PFSK-1 (cell line): ENCODE data around the gene TYMP.

Source experiments
- FOXP2 ChIP-seq: optimal IDR thresholded peaks from 2 replicates; pipeline ENCODE3; 2011; ENCODE audit warnings: borderline replicate concordance, control low read depth, inconsistent platforms; ENCODE audit not compliant: insufficient read depth; ENCODE audit errors: extremely low read length, extremely low read depth
- POLR2AphosphoS5 ChIP-seq: IDR thresholded peaks from 2 replicates; pipeline ENCODE4 v1.6.1; 2012; ENCODE audit warnings: low read depth, mild to moderate bottlenecking, control low read depth, low read length, moderate library complexity
- SIN3A ChIP-seq: IDR thresholded peaks from 2 replicates; pipeline ENCODE4 v1.6.1; 2012; ENCODE audit warnings: mild to moderate bottlenecking, low read length, moderate library complexity, borderline replicate concordance; ENCODE audit not compliant: insufficient read depth
- TAF1 ChIP-seq: IDR thresholded peaks from 2 replicates; pipeline ENCODE4 v1.6.1; 2012; ENCODE audit warnings: low read length, control low read depth, borderline replicate concordance; ENCODE audit not compliant: insufficient read depth
- TF ChIP-seq, protein P1 (sequence below), 2 experiments: IDR thresholded peaks; 2 replicates each; pipeline versions ENCODE4 v1.6.1 to v1.8.0; 2011 to 2012; ENCODE audit warnings: low read depth in 2 of 2, low read length in 2 of 2, control low read depth in 1 of 2, inconsistent platforms in 1 of 2, mild to moderate bottlenecking in 1 of 2, moderate library complexity in 1 of 2; ENCODE audit not compliant: insufficient read depth in 1 of 2

Gene TYMP

DNA sequence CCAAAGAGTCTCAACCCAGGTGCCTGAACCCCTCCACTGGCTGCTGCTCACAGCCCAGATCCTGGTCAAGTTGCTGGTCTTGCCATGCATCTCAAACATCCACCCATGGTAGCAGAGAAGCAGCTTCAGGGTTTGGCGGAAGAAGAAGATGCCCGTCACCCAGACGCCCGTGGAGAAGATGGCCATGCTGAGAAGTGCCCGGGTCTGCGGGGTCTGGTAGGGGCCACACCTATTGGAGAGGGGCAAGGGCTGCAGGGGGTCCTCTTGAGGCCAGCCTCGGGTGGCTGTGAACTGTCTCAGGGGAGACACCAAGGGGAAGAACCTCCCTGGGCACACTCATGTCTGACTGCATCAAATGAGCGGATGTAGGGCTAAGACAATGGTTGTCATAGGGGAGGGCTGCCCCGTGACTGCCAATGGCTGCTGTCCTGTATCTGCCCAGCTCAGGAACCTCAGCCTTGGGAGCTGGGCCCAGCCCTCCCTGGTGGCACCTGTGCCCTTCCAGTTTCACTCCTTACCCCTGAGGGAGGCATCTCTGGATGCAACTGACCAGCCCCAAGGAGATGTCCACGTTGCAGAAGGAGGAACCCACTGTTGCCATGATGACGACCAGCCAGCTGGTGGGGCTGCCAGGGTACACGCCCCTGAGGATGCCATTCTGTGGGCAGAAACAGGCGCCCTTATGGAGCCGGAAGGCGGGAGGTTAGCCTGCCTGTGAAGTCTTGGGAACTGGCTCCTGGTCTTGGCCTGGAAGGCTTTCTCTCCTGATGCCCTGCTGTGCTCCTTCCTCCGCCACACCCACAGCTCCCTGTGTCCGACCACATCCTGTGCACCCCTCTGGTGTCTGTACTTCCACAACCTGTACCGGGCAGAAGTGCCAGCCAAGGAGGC lies 47.2 kb upstream of the TYMP start:
- TF ChIP-seq SIN3A (no peak), TAF1 (no peak), POLR2AphosphoS5 (no peak), FOXP2 (no peak)
- TF ChIP-seq, protein P1, sequence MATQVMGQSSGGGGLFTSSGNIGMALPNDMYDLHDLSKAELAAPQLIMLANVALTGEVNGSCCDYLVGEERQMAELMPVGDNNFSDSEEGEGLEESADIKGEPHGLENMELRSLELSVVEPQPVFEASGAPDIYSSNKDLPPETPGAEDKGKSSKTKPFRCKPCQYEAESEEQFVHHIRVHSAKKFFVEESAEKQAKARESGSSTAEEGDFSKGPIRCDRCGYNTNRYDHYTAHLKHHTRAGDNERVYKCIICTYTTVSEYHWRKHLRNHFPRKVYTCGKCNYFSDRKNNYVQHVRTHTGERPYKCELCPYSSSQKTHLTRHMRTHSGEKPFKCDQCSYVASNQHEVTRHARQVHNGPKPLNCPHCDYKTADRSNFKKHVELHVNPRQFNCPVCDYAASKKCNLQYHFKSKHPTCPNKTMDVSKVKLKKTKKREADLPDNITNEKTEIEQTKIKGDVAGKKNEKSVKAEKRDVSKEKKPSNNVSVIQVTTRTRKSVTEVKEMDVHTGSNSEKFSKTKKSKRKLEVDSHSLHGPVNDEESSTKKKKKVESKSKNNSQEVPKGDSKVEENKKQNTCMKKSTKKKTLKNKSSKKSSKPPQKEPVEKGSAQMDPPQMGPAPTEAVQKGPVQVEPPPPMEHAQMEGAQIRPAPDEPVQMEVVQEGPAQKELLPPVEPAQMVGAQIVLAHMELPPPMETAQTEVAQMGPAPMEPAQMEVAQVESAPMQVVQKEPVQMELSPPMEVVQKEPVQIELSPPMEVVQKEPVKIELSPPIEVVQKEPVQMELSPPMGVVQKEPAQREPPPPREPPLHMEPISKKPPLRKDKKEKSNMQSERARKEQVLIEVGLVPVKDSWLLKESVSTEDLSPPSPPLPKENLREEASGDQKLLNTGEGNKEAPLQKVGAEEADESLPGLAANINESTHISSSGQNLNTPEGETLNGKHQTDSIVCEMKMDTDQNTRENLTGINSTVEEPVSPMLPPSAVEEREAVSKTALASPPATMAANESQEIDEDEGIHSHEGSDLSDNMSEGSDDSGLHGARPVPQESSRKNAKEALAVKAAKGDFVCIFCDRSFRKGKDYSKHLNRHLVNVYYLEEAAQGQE (IDR thresholded peaks at IDR 0.05; ENCODE audit: insufficient read depth in 1 of 2, low read depth in 2 of 2, low read length in 2 of 2), result no peak

GRCh38 chr22:50576070-50576469 lies 46.3 kb upstream of the TYMP start:
- no peak for TF ChIP-seq TAF1
- TF ChIP-seq SIN3A, result no peak
- no peak for TF ChIP-seq POLR2AphosphoS5
- no peak for TF ChIP-seq FOXP2
- TF ChIP-seq, protein P1 (IDR thresholded peaks at IDR 0.05; ENCODE audit: insufficient read depth in 1 of 2, low read depth in 2 of 2, low read length in 2 of 2), result no peak

DNA sequence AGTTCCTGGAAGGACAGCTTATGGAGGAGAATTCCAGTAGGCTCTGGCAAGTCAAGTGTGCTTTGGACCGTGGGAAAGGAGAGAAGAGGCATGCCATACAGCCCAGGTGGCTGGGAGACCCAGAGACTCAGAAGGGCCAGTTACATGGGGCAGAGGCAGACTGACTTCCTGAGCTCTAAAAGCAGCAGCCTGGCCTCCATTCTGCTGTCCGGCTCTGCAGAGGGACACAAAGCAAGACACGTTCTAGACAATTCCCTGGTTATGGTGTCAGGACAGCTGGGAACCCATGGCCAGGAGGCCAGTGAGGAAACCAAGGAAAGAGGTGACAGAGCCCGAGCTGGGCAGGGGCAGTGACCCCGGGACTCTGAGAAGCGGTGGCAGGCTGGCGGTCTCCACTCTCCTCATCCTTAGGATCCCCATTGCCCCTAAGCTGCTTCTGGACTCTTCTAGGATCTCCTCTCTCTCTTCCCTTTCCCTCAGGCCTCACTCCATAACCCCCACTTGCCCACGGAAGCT lies 45.7 kb upstream of the TYMP start:
- TF ChIP-seq TAF1 (no peak), FOXP2 (no peak), POLR2AphosphoS5 (no peak), SIN3A (no peak)
- TF ChIP-seq, protein P1 (IDR thresholded peaks at IDR 0.05; ENCODE audit: insufficient read depth in 1 of 2, low read depth in 2 of 2, low read length in 2 of 2), result no peak

GRCh38 chr22:50574383-50574755 lies 44.6 kb upstream of the TYMP start:
- TF ChIP-seq POLR2AphosphoS5 (no peak), SIN3A (no peak), FOXP2 (no peak), TAF1 (no peak)
- TF ChIP-seq, protein P1 (IDR thresholded peaks at IDR 0.05; ENCODE audit: insufficient read depth in 1 of 2, low read depth in 2 of 2, low read length in 2 of 2), result no peak
